K562 (cell line): ENCODE data around the gene RHOF. TPM values are rescaled to one million over a fixed set of nuclear protein-coding genes. Genes with fewer than 3 reads are reported as not detected.

ENCODE experiments used
- HNRNPLL ChIP-seq: fragments of 200-400 bp; formaldehyde crosslinking; IDR thresholded peaks from 2 replicates; pipeline ENCODE4 v1.6.1; 2017; ENCODE audit warnings: low read length, low read depth, mild to moderate bottlenecking; ENCODE audit not compliant: poor library complexity, severe bottlenecking
- KLF16 ChIP-seq: IDR thresholded peaks from 2 replicates; pipeline ENCODE4 v1.6.1; 2016; ENCODE audit warnings: antibody characterized with exemption
- TBL1XR1 ChIP-seq, 2 experiments: IDR thresholded peaks; 2 replicates each; pipeline ENCODE4 v1.6.1; 2012; ENCODE audit warnings: improper control_type of control experiment in 2 of 2, low read length in 2 of 2, mild to moderate bottlenecking in 1 of 2
- XRCC5 ChIP-seq: fragments of 200-400 bp; formaldehyde crosslinking; IDR thresholded peaks from 2 replicates; pipeline ENCODE4 v1.6.1; 2017; ENCODE audit warnings: low read depth, mild to moderate bottlenecking, low read length
- ZNF586 ChIP-seq: fragments of 450-650 bp; formaldehyde crosslinking; conservative IDR thresholded peaks from 2 replicates; pipeline ENCODE4 v1.4.0; 2020; ENCODE audit warnings: mild to moderate bottlenecking, moderate library complexity
- ZNF766 ChIP-seq: fragments of 200-800 bp; sonication (Bioruptor generic); conservative IDR thresholded peaks from 2 replicates; pipeline ENCODE4 v1.6.1; 2016; ENCODE audit warnings: missing genetic modification characterization, missing compliant biosample characterization
- polyA plus RNA-seq, 8 experiments: library from polyadenylated mRNA; depleted of rRNA in 4 of 8; stranded (reverse) in 5 of 8; unstranded in 3 of 8; fragments of >200 nt; fragmentation: Nextera tagmentation in 2 of 8; fragmentation: Illumina TruSeq in 1 of 8; extraction: Ambion mirVana in 2 of 8; extraction: Trizol in 1 of 8; gene quantifications; 2 replicates each; pipeline versions ENCODE4 v1.2.1 to v1.2.3, GENCODE V29; 2011 to 2014; ENCODE audit warnings: inconsistent platforms in 1 of 8, missing spikeins in 1 of 8
- total RNA-seq, 7 experiments: library from RNA; depleted of rRNA in 6 of 7; stranded (reverse); fragments of >200 nt in 6 of 7; fragmentation: Illumina TruSeq in 2 of 7; extraction: Trizol in 2 of 7; gene quantifications; 2 replicates each; pipeline versions ENCODE4 v1.2.1 to v1.2.3, GENCODE V29; 2011 to 2021; ENCODE audit warnings: low replicate concordance in 1 of 7
- TF ChIP-seq, protein P1 (sequence below): fragments of 250-450 bp; sonication (Bioruptor Pico); IDR thresholded peaks from 2 replicates; pipeline ENCODE4 v1.5.1; 2021; ENCODE audit warnings: mild to moderate bottlenecking
- TF ChIP-seq, protein P2 (sequence below): sonication (generic); formaldehyde crosslinking; IDR thresholded peaks from 2 replicates; pipeline ENCODE4 v1.8.0; 2023; ENCODE audit warnings: mild to moderate bottlenecking, missing genetic modification reagents
- TF ChIP-seq, protein P3 (sequence below): fragments of 450-650 bp; IDR thresholded peaks from 2 replicates; pipeline ENCODE4 v1.6.1; 2016; ENCODE audit warnings: borderline replicate concordance
- TF ChIP-seq, protein P4 (sequence below): sonication (generic); formaldehyde crosslinking; IDR thresholded peaks from 2 replicates; pipeline ENCODE4 v1.8.0; 2022; ENCODE audit warnings: mild to moderate bottlenecking, missing genetic modification reagents
- TF ChIP-seq, protein P5 (sequence below): sonication (generic); formaldehyde crosslinking; IDR thresholded peaks from 2 replicates; pipeline ENCODE4 v1.8.0; 2022; ENCODE audit warnings: mild to moderate bottlenecking, low read depth, missing genetic modification reagents
- TF ChIP-seq, protein P6 (sequence below), 3 experiments: IDR thresholded peaks in 2 of 3; conservative IDR thresholded peaks in 1 of 3; 2 replicates each; pipeline ENCODE4 v1.5.1; 2011 to 2012; ENCODE audit warnings: low read length in 3 of 3, mild to moderate bottlenecking in 3 of 3, control low read depth in 2 of 3, improper control_type of control experiment in 1 of 3, inconsistent platforms in 1 of 3, low read depth in 1 of 3, mixed read lengths in 1 of 3, moderate library complexity in 1 of 3; ENCODE audit not compliant: insufficient read depth in 2 of 3

The RHOF gene
- total and polyA plus RNA-seq, 9 of the 15 experiments (the other 6 are each of a cell fraction or from before 2014, with no cell fraction given), result 0.13 to 10.1 (median 4.0) TPM

DNA sequence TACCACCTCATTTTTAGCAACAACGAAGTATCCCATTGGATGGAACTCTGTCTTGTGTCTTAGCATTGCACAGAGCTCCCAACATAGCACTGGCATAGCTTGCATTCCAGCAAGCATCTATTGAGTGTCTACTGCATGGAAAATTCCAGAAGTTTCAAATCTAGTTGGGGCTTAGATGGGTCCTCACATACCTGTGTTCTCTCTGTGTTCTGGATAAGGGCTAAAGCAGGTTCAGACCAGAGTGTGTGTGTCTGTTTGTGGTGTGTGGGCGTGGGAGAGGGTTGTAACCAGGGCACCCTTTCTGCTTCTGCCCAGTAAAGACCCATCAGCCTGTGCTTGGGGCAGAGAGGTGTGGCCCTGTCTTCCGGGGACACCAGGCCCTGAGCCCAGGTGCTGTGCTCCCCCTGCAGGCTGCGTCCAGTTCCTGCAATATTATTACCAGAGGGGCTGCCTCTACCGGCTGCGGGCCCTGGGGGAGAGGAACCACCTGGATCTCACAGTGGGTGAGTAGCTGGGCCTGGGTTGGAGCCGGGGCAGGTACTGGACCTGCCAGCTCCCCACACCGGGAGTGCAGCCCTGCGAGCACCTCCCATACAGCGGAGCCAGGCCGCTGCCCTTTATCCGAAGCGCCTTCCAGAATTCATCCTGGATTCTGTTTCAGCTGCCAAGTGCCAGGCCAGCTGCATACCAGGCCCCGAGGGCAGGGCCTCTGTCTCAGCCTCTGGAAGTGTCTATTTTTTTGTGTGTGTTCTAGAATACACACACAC is 20.3 kb downstream of the RHOF start (continued):
- TF ChIP-seq, protein P1, sequence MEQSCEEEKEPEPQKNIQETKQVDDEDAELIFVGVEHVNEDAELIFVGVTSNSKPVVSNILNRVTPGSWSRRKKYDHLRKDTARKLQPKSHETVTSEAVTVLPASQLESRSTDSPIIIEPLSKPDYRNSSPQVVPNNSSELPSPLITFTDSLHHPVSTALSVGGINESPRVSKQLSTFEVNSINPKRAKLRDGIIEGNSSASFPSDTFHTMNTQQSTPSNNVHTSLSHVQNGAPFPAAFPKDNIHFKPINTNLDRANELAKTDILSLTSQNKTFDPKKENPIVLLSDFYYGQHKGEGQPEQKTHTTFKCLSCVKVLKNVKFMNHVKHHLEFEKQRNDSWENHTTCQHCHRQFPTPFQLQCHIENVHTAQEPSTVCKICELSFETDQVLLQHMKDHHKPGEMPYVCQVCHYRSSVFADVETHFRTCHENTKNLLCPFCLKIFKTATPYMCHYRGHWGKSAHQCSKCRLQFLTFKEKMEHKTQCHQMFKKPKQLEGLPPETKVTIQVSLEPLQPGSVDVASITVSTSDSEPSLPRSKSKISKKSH (CRISPR knock-in tag), result no peak
- TF ChIP-seq, protein P2, sequence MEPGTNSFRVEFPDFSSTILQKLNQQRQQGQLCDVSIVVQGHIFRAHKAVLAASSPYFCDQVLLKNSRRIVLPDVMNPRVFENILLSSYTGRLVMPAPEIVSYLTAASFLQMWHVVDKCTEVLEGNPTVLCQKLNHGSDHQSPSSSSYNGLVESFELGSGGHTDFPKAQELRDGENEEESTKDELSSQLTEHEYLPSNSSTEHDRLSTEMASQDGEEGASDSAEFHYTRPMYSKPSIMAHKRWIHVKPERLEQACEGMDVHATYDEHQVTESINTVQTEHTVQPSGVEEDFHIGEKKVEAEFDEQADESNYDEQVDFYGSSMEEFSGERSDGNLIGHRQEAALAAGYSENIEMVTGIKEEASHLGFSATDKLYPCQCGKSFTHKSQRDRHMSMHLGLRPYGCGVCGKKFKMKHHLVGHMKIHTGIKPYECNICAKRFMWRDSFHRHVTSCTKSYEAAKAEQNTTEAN (CRISPR knock-in tag), result no peak
- TF ChIP-seq ZNF586 (CRISPR knock-in tag), result no peak
- no peak for TF ChIP-seq TBL1XR1 (IDR thresholded peaks at IDR 0.05; ENCODE audit: low read length in 2 of 2)
- TF ChIP-seq, protein P3, sequence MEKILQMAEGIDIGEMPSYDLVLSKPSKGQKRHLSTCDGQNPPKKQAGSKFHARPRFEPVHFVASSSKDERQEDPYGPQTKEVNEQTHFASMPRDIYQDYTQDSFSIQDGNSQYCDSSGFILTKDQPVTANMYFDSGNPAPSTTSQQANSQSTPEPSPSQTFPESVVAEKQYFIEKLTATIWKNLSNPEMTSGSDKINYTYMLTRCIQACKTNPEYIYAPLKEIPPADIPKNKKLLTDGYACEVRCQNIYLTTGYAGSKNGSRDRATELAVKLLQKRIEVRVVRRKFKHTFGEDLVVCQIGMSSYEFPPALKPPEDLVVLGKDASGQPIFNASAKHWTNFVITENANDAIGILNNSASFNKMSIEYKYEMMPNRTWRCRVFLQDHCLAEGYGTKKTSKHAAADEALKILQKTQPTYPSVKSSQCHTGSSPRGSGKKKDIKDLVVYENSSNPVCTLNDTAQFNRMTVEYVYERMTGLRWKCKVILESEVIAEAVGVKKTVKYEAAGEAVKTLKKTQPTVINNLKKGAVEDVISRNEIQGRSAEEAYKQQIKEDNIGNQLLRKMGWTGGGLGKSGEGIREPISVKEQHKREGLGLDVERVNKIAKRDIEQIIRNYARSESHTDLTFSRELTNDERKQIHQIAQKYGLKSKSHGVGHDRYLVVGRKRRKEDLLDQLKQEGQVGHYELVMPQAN, result no peak
- no peak for TF ChIP-seq HNRNPLL
- 0 out of 2 replicates have a peak, but pooled peaks have one; percentile 42 for TF ChIP-seq KLF16
- TF ChIP-seq ZNF766, result no peak
- TF ChIP-seq, protein P4, sequence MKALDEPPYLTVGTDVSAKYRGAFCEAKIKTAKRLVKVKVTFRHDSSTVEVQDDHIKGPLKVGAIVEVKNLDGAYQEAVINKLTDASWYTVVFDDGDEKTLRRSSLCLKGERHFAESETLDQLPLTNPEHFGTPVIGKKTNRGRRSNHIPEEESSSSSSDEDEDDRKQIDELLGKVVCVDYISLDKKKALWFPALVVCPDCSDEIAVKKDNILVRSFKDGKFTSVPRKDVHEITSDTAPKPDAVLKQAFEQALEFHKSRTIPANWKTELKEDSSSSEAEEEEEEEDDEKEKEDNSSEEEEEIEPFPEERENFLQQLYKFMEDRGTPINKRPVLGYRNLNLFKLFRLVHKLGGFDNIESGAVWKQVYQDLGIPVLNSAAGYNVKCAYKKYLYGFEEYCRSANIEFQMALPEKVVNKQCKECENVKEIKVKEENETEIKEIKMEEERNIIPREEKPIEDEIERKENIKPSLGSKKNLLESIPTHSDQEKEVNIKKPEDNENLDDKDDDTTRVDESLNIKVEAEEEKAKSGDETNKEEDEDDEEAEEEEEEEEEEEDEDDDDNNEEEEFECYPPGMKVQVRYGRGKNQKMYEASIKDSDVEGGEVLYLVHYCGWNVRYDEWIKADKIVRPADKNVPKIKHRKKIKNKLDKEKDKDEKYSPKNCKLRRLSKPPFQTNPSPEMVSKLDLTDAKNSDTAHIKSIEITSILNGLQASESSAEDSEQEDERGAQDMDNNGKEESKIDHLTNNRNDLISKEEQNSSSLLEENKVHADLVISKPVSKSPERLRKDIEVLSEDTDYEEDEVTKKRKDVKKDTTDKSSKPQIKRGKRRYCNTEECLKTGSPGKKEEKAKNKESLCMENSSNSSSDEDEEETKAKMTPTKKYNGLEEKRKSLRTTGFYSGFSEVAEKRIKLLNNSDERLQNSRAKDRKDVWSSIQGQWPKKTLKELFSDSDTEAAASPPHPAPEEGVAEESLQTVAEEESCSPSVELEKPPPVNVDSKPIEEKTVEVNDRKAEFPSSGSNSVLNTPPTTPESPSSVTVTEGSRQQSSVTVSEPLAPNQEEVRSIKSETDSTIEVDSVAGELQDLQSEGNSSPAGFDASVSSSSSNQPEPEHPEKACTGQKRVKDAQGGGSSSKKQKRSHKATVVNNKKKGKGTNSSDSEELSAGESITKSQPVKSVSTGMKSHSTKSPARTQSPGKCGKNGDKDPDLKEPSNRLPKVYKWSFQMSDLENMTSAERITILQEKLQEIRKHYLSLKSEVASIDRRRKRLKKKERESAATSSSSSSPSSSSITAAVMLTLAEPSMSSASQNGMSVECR (CRISPR knock-in tag), result 0 out of 2 replicates have a peak, but pooled peaks have one; percentile 36
- TF ChIP-seq, protein P5, sequence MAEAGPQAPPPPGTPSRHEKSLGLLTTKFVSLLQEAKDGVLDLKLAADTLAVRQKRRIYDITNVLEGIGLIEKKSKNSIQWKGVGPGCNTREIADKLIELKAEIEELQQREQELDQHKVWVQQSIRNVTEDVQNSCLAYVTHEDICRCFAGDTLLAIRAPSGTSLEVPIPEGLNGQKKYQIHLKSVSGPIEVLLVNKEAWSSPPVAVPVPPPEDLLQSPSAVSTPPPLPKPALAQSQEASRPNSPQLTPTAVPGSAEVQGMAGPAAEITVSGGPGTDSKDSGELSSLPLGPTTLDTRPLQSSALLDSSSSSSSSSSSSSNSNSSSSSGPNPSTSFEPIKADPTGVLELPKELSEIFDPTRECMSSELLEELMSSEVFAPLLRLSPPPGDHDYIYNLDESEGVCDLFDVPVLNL, result 0 out of 2 replicates have a peak, but pooled peaks have one; percentile 31
- peak; percentile 80; the same call in 1 of the 2 replicates for TF ChIP-seq XRCC5
- TF ChIP-seq, protein P6, sequence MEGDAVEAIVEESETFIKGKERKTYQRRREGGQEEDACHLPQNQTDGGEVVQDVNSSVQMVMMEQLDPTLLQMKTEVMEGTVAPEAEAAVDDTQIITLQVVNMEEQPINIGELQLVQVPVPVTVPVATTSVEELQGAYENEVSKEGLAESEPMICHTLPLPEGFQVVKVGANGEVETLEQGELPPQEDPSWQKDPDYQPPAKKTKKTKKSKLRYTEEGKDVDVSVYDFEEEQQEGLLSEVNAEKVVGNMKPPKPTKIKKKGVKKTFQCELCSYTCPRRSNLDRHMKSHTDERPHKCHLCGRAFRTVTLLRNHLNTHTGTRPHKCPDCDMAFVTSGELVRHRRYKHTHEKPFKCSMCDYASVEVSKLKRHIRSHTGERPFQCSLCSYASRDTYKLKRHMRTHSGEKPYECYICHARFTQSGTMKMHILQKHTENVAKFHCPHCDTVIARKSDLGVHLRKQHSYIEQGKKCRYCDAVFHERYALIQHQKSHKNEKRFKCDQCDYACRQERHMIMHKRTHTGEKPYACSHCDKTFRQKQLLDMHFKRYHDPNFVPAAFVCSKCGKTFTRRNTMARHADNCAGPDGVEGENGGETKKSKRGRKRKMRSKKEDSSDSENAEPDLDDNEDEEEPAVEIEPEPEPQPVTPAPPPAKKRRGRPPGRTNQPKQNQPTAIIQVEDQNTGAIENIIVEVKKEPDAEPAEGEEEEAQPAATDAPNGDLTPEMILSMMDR (IDR thresholded peaks at IDR 0.05 in 2 of 3, conservative IDR thresholded peaks at IDR 0.05 in 1 of 3; ENCODE audit: insufficient read depth in 2 of 3, low read depth in 1 of 3, low read length in 3 of 3), result peak; percentile 95 to 97 (median 96)
